ENCODE results near the gene EDN2.

Gene EDN2

DNA sequence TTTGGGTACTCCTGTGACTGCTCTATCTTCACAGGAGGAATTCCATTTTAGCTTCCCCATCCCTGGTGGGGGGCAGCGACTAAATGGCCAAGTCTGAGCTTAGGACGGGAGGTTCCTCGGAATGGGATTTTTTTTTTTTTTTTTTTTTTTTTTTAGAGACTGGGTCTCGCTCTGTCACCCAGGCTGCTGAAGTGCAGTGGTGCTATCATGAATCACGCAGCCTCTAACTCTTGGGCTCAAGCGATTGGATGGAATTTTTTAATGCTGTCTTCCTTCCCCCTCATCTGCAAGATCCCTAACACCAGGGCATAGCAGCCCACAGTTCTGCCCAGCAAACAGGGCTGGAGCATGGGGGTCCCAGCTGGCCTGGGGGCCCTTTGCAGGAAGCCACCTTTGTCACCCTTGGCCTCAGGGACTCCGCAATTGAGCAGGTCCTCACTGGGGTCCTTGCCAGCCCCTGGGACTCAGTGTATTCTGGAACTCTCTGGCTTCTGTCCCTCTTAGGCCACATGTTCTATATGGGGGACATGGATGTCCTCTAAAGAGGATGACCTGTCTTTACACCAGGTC is 13.1 kb upstream of the EDN2 start:
- no peak for DNase-seq

DNA sequence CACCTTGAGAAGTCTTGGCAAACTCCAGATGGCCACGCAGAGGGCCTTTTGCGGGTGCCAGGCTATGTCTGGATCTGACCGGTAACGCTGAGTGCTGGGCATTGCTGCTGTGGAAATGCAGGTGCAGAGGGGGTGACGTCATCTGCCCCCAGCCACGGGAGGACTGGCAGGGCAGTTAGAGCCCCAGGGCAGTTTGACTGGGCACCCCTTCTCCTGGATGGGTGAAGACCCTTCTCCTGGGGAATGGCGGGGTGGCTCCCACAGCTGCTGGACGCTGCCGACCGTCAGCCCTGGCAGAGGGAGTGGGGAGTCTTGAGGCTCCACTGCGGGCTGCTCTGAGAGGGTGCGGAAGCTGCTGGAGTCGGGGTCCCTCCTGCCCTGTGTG is 12.6 kb upstream of the EDN2 start:
- no peak for DNase-seq

DNA sequence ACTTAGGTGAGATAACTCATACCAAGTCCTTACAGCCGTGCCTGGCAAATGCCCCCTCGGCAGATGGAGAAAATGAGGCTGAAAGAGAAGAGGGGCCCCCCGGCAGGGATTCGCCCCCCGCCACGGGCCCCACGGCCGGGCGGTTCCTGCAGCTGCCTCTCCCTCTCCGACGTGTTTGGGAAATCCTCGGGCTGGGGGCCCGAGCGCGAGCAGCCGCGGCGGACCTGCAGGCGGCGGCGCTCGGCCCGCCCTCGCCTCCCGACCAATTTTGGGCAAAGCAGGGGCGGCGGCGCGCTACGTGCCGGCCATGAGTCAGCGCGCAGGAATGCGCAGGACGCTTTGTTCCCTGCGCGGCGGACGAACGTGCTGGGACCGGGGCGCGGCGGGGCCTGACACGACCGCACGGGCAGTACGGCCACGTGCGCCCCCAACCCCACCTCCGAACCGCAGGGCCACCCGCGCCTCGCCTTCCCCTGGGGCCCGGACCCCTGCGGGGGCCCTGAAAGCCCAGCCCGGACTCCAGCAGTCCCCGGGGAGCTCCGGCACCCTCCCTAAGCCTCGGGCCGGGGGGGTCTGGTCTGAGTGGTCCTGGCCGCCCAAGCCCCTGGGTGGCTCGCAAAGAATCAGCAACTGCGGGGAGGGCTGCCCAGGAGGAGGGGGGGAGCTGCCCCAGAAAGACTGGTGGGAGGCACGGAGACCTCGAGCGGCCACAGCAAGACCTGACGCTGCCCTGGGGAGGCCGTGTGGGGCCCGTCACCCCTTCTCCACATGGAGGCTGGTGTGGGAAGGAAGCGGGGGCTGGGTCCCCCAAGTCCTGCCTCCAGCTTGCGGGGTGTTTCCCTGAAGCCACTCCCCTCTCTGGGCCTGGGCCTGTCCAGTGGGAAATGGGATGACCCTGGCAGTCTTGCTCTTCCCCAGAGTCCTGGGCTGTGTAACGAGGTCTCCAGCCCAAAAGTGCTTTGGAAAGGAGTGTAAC is 11.9 kb upstream of the EDN2 start:
- no peak for DNase-seq

DNA sequence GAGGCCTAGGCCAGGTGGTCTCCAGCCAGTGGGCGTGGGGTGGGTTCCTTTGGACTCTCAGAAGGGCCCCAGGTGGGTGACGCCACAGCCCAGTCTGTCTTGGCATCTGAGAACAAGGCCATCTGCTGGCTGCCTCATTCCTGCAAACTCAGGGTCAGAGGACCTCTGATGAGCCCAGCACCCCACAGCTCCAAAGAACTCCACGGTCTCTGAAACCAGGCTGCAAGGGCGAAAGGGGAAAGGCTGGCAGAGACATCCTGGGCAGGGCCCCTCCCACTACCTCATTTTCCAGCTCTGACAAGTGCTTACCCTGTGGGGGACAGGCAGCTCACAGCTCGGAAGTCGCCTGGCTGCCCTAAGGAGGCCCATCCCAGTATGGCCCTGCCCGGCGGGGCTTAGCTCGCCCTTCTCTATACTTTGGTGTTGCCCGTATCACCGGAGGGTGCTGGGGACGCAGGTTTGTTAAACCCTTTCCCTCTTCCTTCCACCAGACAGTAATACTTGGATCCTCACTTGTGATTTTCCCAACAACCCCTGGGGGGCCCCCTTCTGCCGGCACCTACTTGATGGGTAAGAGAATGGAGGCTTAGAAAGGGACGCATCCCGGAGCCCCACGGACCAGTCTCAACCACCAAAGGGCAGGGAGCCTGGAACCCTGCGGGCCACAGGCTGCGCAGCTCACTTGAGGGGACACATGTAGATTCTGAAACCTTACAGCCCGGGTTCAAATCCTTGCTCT is 10.9 kb upstream of the EDN2 start:
- no peak for DNase-seq

DNA sequence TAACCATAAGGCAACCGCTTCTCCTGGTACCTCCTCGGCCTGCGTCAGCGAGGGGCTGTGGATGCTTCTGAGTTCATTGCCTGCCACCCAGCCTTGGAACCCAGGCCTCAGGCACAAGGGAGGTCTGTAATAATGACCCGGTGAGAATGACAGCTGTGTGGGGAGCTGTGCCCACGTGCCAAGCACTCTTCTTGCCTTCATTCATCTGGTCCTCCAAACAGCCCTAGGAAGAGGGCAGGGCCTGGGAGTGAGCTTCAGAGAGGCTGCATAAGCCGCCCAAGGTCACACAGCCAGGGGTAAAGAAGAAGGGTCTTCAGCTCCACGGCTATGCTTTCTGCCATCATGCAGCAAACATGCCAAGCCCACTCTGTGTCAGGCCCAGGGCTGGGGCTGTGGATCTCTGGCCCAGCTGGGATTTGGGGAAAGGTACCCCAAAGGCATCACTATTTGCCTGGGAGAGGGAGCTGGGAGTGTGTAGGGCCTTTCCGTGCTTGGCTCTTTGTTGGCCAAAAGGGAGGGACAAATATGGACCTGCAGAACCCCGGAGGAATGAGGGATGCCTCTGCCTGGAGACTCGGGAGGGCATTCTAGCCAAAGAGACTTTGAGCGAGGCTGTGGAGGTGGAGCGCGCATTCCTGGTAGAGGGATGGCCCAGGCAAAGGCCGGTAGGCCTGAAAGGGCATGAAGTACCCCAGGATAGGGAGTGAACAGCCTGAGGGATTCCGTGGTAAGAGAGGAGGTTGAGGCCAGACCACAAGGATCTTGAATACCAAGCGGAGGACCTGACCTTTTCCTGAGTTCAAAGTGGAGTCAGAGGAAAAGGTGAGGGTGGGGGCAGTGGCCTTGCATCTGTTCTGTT is 10.1 kb upstream of the EDN2 start:
- no peak for DNase-seq

DNA sequence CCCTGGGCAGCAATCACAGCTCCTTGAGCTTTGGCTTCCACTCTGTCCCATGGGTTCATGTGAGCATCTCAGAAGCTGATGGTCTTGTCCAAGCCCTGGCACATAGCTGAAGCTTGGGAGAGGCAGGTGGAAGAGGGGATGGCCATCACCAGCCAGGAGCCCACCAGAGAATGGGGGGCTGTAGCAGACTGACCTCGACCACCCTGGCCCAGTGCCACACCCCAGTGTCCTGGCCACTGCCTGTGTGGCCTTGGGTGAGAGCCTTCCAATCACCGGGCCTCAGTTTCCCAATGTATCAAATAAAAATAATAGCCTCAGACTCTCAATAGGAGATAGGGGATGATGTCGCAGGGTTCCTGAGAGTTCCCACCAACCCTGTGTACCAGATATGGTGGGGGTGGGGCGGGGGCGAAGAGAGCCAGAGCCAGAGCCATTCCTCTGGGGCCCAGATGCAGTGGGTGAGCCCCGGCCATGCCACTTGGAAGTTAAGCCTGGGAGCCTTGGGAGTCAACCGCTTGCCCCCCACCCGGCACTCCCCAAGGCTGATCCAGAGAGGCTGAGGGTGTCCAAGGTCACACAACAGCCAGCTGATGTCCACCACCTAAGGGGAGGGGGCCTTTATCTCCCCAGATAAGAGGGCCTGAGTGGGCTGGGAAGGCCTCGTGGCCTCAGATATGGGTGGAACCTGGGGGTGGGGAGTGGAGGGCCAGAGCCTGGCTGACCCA is 9.3 kb upstream of the EDN2 start:
- no peak for DNase-seq

DNA sequence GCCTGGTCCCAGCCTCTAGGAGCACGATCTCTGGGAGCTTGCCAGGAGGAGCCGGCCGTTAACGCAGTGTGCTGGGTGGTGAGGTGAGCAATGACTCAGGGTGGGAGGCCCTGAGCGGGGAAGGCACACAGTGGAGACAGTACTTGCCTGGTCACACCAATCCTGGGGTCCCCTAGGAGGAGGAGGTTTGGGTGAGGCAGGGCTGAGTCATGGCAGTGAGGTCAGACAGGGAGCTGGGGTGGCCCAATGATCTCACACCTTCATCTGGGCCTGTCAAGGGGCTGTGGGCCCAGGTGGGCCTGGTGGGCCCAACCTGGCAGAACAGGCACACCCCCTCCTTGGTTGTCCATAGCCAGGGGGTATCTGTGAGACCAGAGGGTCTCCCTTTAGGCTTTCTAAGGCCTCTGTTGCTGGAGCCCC is 8.6 kb upstream of the EDN2 start:
- DNase-seq: no peak

DNA sequence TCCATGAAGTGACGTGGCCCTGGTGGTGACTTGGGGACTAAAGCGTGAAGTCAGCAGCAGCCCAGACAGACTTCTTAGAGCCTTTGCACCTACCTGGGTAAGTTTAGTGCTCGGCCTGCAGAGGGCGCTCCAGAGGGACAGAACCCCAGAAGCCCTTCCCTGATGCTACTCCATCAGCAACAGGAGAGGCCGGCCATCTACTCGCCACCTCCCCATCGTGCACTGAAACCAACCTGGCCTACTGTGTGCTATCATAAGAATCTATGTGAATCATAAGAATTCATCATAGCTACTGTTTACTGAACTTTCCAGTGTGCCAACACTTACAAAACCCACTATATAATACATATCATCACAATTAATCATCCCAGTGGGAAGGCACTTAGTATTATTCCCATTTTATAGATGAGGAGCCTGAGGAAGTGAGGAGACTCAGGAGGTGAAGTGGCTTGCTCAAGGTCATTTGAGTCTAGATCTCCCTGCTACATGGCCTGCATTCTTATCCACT is 7.9 kb upstream of the EDN2 start:
- no peak for DNase-seq

DNA sequence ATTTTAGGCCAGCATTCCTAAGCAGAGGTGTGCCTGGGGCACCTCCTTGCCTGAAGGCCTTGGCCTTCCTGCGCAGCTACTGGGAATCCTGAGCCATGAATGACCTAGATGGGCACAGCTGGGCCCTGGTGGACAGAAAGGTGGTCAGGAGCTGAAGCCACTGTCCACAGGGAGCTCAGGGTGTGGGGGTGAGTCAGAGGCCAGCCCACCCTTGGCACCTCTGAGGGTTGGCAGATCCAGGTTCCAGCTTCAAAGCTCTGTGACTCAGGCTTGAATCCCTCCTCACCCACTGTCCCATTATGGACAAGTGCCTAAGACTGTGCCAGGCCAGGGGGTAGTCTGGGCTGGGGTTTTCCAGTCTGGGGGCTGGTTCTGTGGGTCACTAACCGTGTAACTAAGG is 6.4 kb upstream of the EDN2 start:
- DNase-seq: no peak

DNA sequence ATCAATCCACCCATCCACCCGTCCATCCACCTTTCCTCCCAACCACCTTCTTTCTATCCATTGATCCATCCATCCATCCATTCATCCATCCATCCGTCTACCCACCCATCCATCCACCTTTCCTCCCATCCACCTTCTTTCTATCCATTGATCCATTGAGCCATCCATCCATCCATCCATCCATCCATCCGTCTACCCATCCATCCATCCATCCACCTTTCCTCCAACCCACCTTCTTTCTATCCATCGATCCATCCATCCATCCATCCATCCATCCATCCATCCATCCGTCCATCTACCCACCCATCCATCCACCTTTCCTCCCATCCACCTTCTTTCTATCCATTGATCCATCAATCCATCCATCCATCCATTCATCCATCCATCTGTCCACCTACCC is 5.1 kb upstream of the EDN2 start:
- DNase-seq: no peak

DNA sequence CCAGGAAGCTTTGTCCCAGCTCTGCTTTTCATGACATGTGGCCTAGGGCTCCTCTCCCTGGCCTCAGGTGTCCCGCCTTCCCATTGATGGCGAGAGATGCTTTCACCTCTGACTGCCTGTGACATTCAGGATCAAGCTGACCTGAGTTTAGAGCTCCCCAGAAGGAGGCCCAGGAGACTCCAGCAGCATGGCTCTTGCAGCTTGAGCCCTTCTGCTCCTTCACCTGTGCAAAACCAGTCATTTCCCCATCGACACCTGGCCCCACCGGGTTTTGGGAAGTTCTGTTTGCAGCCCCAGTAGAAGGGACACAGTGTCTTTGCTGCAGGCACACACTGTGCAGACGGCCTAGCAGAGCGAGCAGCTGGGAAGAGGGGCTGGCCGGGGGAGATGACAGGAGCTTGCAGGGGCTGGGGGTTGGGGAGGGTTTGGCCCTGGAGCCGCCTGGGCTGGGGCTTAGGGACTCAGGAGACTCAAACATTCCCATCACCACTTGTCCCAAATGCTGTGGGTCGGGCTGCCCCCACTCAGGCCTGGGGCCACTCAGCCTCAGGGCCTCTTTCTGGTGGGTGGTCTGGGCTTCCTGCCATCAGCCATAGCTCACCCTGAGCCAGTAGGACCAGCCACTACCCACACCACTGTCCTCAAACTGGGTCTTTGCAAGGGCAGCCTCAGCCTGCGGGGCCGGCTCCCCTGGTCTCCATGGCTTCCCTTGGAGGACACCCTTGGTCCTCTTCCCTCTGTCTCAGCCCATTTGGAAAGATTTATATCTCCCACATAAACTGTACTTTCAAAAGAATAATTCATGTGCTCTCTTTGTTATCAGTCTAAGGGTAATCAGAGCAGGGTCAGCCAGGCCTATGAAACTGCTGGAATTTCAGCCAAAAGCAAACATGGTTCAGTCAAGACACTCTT is 3.8 kb upstream of the EDN2 start:
- DNase-seq: no peak

DNA sequence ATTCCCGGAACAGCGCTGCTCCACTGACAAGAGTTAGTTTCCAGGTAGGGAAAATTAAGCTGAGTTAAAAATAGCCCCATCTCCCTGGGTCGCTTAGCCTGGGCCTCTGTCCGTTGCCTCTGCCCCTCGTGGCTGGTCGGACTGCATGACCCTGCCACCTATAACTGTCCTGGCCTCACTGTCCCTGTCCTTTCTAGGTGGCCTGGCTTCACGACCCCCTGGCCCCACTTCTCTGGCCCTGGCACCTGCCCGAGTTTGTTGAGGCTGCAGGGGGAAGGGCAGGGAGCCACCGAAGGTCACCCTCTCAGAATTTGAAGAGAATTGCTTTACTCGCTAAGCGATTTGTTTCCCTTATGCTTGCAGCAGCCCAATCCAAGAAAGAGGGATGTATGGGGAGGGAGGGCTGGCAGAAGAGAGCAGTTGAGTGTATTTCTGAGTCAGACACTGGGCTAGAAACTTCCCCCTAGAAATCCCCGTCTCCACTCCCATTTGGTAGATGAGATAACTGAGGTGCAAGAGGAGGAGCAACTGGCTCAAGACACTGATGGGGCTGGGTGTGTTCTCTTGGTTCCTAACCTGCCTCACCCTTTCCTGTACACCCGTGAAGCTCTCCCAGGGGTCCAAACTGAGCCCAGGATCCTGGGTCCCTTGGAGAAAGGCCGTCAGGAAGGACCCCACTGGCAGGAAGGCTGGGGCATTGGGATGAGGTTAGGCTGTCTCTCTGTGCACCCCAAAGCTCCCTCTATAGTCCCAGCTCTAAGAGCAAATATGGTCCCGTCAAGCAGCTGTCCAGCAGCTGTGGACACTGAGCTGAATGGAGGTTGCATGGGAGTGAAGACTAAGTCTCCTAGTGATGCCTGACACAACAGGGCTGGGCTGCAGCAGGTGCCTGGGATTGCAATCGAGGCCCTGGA is 2.9 kb upstream of the EDN2 start:
- DNase-seq: no peak

DNA sequence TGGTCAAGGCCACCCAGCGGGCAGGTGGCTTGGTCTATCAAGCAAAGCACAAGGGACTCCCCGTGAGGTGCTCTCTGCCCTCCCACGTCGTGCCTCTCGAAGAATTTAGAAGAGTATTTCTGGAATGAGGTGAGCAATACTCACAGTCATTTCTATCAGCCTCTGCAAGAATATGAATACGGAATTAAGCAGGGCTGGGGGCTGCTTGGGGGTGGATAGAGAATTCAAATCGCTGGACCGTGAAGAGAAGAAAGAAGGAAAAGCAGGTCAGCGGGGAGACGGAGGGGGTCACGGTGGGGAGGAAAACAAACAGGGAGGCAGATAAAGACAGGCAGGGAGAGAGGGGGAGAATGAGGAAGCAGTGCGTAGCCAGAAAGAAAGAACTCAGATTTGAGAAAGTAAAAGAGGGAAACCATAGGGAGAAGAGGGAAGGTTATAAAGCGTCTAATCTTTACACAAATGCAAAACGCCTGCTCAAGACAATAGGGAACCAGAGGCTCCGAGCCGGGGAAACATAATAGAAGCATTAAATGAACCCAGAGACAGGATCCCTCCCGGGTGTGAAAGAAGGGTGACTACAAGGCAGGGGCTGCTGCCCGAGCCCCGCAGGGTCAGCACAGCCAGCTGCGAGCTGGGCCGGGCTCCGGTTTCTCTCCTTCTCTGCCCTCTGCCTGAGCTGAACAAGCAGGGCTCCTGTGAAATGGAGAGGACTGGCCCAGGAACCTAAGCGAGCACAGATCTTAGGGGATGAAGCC is 2.1 kb upstream of the EDN2 start:
- DNase-seq: no peak

DNA sequence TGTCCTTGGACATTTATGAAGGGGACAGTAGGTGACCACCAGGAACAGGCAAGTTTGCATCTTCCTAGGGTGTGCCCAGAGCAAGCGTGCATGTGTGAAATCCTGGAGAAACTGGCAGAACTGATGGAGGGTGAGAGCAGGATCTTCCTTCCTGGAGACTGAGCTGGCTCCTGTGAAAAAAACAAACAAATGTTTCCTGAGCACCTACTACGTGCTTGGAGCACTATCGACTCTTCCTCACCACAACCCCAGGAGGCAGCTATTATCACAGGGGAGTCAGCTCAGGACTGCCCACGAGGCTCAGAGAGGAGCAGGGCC is 1.5 kb upstream of the EDN2 start:
- no peak for DNase-seq

DNA sequence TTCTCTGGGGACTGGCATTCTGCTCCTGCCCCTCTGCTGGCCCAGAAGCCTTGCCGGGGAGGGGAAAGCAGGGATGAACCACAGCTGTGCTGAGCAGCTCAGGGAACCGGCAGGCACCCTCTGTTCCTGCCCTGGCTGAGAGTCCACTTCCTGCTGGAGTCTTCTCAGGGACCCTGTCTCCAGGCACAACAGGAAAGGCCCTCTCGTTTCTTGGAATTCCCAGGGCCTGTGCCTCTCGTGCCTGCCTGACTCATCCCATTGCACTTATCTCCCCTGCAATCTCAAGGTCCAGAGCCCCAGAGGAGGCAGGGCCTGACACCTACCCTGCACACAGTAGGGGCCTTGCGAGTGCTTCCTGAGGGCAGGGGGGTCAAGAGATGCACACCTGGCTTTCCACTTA is 1.1 kb upstream of the EDN2 start:
- no peak for DNase-seq

DNA sequence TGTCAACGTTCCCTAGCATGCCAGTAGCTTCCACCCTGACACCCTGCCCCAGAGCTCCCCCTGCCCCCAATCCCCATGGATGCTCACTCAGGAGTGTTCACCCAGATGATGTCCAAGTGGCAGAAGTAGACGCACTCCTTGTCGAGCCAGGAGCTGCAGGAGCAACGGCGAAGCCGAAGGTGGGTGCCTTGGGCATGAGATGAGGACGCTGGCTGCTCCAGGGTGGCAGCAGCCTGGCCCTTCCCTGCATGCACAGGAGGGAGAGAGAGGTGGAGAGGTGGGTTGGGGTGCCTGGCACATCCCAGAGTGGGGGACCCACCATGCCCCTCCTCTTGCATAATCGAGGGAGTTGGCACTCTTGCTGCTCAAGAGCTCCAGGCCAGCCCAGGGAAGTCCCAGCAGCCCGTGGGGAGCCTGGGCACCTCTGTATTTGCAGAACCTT is 502 bp downstream of the EDN2 start:
- DNase-seq: no peak

DNA sequence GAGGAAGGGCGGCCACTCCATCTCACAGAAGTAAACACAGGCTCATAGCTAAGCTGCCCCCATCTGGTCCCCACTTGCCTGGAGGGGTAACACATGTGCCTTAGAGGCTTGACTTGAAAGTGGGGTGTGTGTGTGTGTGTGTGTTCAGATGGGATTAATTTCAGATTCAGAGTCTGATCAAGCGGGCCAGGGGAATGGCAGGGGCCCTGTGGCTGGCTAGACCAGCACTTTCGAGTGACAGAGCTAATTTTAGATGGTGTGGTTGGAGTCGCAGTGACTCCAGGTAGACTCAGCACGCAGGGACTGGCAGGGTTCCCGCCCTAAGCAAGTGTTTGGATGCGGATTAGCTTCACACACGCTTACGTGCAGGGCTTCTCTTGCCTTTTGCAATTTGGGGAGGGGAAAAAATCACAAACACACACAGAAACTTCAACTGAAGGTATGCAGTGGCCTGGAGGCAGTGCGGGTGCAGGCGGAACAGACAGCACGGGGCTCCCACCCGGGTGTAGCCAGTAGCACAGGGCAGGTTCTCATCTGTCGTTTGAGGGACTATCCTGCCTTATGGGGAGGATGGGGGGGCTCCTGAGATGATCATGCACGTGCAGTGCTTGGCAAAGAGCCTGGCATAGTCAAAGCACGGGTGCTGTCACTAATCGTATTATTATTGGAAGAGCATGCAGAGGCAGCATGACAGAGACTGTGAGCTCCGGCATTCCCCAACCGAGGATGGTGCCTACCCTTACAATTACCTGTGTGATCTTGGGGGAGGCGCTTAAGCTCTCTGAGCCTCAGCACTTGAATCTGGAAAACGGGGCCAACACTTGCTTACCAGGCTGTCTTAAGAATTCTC is 1.3 kb downstream of the EDN2 start:
- no peak for DNase-seq
